HEK293 (cell line): ENCODE data around the gene LMLN.

ENCODE experiments used
- CTCF ChIA-PET: fragments of 350-600 bp; formaldehyde crosslinking; extraction: SDS; loops from one replicate; lab custom pipeline; 2021; ENCODE audit warnings: antibody characterized with exemption; lab: Yijun Ruan, JAX
- POLR2A ChIA-PET: fragments of 300-600 bp; formaldehyde crosslinking; extraction: SDS; loops from one replicate; lab custom pipeline; 2020; ENCODE audit warnings: antibody characterized with exemption, inconsistent platforms; lab: Yijun Ruan, JAX
- H3K27ac ChIP-seq: fragments of 200-500 bp; sonication (Bioruptor generic); 2 replicates; pipeline ENCODE4 v1.5.1; 2014; ENCODE audit warnings: low read depth, low read length, control low read depth, inconsistent platforms; ENCODE audit errors: extremely low read depth
- H3K36me3 ChIP-seq, 2 experiments: fragments of 200-500 bp in 1 of 2; sonication (Bioruptor generic) in 1 of 2; 1 replicate in 1 of 2; 2 replicates in 1 of 2; pipeline ENCODE4 v1.5.1; 2014 to 2017; ENCODE audit warnings: inconsistent platforms in 2 of 2, low read length in 2 of 2; ENCODE audit not compliant: control insufficient read depth in 2 of 2, insufficient read depth in 1 of 2
- H3K4me1 ChIP-seq: fragments of 200-500 bp; sonication (Bioruptor generic); 2 replicates; pipeline ENCODE4 v1.5.1; 2014; ENCODE audit warnings: mild to moderate bottlenecking, low read length, inconsistent platforms; ENCODE audit not compliant: control insufficient read depth, insufficient read depth
- H3K4me3 ChIP-seq: 2 replicates; pipeline ENCODE4 v1.5.1; 2011; ENCODE audit warnings: low read depth, mild to moderate bottlenecking, control low read depth, low read length, moderate library complexity
- H3K9me3 ChIP-seq: fragments of 200-500 bp; sonication (Bioruptor generic); 2 replicates; pipeline ENCODE4 v1.5.1; 2014; ENCODE audit warnings: low read depth, low read length, inconsistent platforms; ENCODE audit not compliant: control insufficient read depth, insufficient read depth
- EGR2 ChIP-seq: fragments of 450-650 bp; formaldehyde crosslinking; IDR thresholded peaks from 2 replicates; pipeline ENCODE4 v1.5.1; 2016; ENCODE audit warnings: low read depth, missing biosample characterization, missing genetic modification characterization
- IKZF3 ChIP-seq: fragments of 450-650 bp; IDR thresholded peaks from 2 replicates; pipeline ENCODE4 v1.5.0; 2018; ENCODE audit warnings: missing biosample characterization, mild to moderate bottlenecking, missing genetic modification characterization, moderate library complexity
- PRDM1 ChIP-seq: fragments of 450-650 bp; formaldehyde crosslinking; IDR thresholded peaks from 2 replicates; pipeline ENCODE4; 2016; ENCODE audit warnings: missing biosample characterization, missing genetic modification characterization
- SCRT2 ChIP-seq: fragments of 450-650 bp; formaldehyde crosslinking; IDR thresholded peaks from 2 replicates; pipeline ENCODE4 v1.5.1; 2016; ENCODE audit warnings: missing biosample characterization, missing genetic modification characterization
- SP7 ChIP-seq: fragments of 450-650 bp; formaldehyde crosslinking; IDR thresholded peaks from 2 replicates; pipeline ENCODE4 v1.5.1; 2016; ENCODE audit warnings: missing biosample characterization, missing genetic modification characterization
- TRIM28 ChIP-seq: IDR thresholded peaks from 2 replicates; pipeline ENCODE4 v1.6.1; 2011; ENCODE audit warnings: low read length, control low read depth, borderline replicate concordance
- YY2 ChIP-seq: fragments of 450-650 bp; formaldehyde crosslinking; IDR thresholded peaks from 2 replicates; pipeline ENCODE4 v1.5.1; 2016; ENCODE audit warnings: missing biosample characterization, missing genetic modification characterization
- ZBTB20 ChIP-seq: fragments of 450-650 bp; formaldehyde crosslinking; IDR thresholded peaks from 2 replicates; pipeline ENCODE4 v1.5.1; 2016; ENCODE audit warnings: missing biosample characterization, missing genetic modification characterization
- ZBTB8A ChIP-seq: fragments of 450-650 bp; formaldehyde crosslinking; IDR thresholded peaks from 2 replicates; pipeline ENCODE4 v1.5.1; 2016; ENCODE audit warnings: missing biosample characterization, missing genetic modification characterization
- ZFHX2 ChIP-seq: fragments of 450-650 bp; formaldehyde crosslinking; conservative IDR thresholded peaks from 2 replicates; pipeline ENCODE4 v1.5.1; 2016; ENCODE audit warnings: missing biosample characterization, missing genetic modification characterization
- ZFP69B ChIP-seq: fragments of 450-650 bp; formaldehyde crosslinking; IDR thresholded peaks from 2 replicates; pipeline ENCODE4 v1.5.1; 2016; ENCODE audit warnings: missing biosample characterization, missing genetic modification characterization
- ZNF16 ChIP-seq: fragments of 450-650 bp; formaldehyde crosslinking; IDR thresholded peaks from 2 replicates; pipeline ENCODE4 v1.5.1; 2016; ENCODE audit warnings: low read depth, missing biosample characterization, missing genetic modification characterization
- ZNF2 ChIP-seq: fragments of 450-650 bp; formaldehyde crosslinking; IDR thresholded peaks from 2 replicates; pipeline ENCODE4 v1.5.1; 2016; ENCODE audit warnings: missing biosample characterization, missing genetic modification characterization
- ZNF223 ChIP-seq: fragments of 450-650 bp; formaldehyde crosslinking; IDR thresholded peaks from 2 replicates; pipeline ENCODE4 v1.5.1; 2016; ENCODE audit warnings: missing biosample characterization, missing genetic modification characterization
- ZNF324 ChIP-seq: fragments of 450-650 bp; formaldehyde crosslinking; IDR thresholded peaks from 2 replicates; pipeline ENCODE4 v1.5.1; 2016; ENCODE audit warnings: missing biosample characterization, missing genetic modification characterization
- ZNF335 ChIP-seq: fragments of 450-650 bp; formaldehyde crosslinking; conservative IDR thresholded peaks from 2 replicates; pipeline ENCODE4 v1.5.1; 2016; ENCODE audit warnings: missing biosample characterization, missing genetic modification characterization
- ZNF404 ChIP-seq: fragments of 450-650 bp; formaldehyde crosslinking; IDR thresholded peaks from 2 replicates; pipeline ENCODE4 v1.5.1; 2017; ENCODE audit warnings: missing biosample characterization, missing genetic modification characterization
- ZNF610 ChIP-seq: fragments of 450-650 bp; formaldehyde crosslinking; IDR thresholded peaks from 2 replicates; pipeline ENCODE4 v1.5.1; 2016; ENCODE audit warnings: missing biosample characterization, missing genetic modification characterization, borderline replicate concordance
- ZNF629 ChIP-seq: fragments of 450-650 bp; formaldehyde crosslinking; IDR thresholded peaks from 2 replicates; pipeline ENCODE4 v1.5.1; 2017; ENCODE audit warnings: missing biosample characterization, missing genetic modification characterization
- ZNF677 ChIP-seq: fragments of 450-650 bp; IDR thresholded peaks from 2 replicates; pipeline ENCODE4 v1.5.0; 2018; ENCODE audit warnings: missing biosample characterization, mild to moderate bottlenecking, missing genetic modification characterization, moderate library complexity
- ZNF76 ChIP-seq: fragments of 450-650 bp; formaldehyde crosslinking; IDR thresholded peaks from 2 replicates; pipeline ENCODE4; 2016; ENCODE audit warnings: low read depth, missing biosample characterization, missing genetic modification characterization, borderline replicate concordance
- ZSCAN30 ChIP-seq: fragments of 450-650 bp; IDR thresholded peaks from 2 replicates; pipeline ENCODE4 v1.5.1; 2018; ENCODE audit warnings: missing biosample characterization, mild to moderate bottlenecking, missing genetic modification characterization, moderate library complexity
- ZXDB ChIP-seq: fragments of 450-650 bp; formaldehyde crosslinking; IDR thresholded peaks from 2 replicates; pipeline ENCODE4 v1.5.1; 2016; ENCODE audit warnings: missing biosample characterization, missing genetic modification characterization
- TF ChIP-seq, protein P1 (sequence below): fragments of 450-650 bp; formaldehyde crosslinking; IDR thresholded peaks from 2 replicates; pipeline ENCODE4 v1.5.1; 2016; ENCODE audit warnings: missing biosample characterization, missing genetic modification characterization
- TF ChIP-seq, protein P2 (sequence below): fragments of 450-650 bp; formaldehyde crosslinking; IDR thresholded peaks from 2 replicates; pipeline ENCODE4 v1.5.1; 2016; ENCODE audit warnings: missing biosample characterization, missing genetic modification characterization
- TF ChIP-seq, protein P3 (sequence below): fragments of 450-650 bp; formaldehyde crosslinking; IDR thresholded peaks from 2 replicates; pipeline ENCODE4 v1.5.1; 2017; ENCODE audit warnings: missing biosample characterization, missing genetic modification characterization
- TF ChIP-seq, protein P4 (sequence below): fragments of 450-650 bp; formaldehyde crosslinking; conservative IDR thresholded peaks from 2 replicates; pipeline ENCODE4 v1.5.1; 2016; ENCODE audit warnings: low read depth, missing biosample characterization, missing genetic modification characterization

LMLN gene

DNA sequence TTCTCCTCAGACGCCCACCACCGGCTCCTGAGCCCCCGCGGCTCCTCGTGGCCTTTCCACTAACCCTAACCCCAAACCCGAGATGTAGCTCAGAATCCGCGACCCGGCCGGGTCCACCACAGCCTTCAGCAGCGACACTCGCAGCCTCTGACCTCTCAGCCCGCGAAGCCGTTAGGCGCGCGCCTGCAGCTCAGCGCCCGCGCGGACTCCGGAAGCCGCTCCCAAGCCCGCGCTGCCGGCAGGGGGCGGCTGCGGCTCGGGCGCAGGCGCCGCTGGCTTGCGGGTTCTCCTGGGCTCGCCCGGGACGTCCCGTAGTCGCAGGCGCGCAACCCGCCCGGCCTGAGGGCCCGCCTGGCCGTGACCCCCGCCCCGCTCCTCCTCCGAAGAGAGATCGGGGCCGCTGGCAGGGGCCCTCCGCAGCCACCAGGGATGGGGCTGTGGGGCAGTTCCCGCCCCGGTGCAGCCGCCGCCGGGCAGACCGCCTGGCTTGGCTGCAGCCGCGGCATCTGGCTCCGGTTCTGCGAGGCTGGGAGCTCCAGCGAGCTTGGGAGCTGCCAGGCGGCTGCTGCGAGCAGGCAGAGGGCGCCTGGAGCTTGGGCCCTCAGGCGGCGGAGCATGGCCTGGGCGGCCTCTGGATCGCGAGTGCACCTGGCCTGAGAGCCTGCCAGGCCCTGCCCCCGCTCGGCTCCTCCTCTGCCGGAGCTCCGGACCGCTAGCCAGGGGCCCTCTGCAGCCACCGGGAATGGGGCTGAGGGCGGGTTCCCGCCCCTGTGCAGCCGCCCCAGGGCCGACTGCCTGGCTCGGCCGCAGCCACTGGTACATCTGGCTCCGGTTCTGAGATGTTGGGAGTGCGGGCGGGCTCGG, 120.7 kb downstream of the LMLN start:
- peak overlapping the region; percentile 90; the same call in 1 of the 2 replicates for H3K27ac ChIP-seq
- H3K4me1 ChIP-seq, result no peaks in the 10 kb centered on the region
- H3K4me3 ChIP-seq, result peak overlapping the region; percentile 60
- no peaks in the 10 kb centered on the region for H3K9me3 ChIP-seq
- no peaks in the 10 kb centered on the region for H3K36me3 ChIP-seq
- POLR2A ChIA-PET, result interaction anchor here (0.6 to 2.4 kb wide), 4 partner anchors 9 to 131 kb away, joined by 3 to 7 read pairs (median 3); partner anchors contain the start of gene RPL35A
- CTCF ChIA-PET, result interaction anchor here (0.6 to 2.3 kb wide), 13 partner anchors 9 to 175 kb away, joined by 3 to 17 read pairs (median 4); partner anchors contain the start of gene RPL35A
- TF ChIP-seq ZNF677 (tag by site-specific recombination), result no peak
- peak; percentile 54; the same call in 1 of the 2 replicates for TF ChIP-seq ZSCAN30
- TF ChIP-seq, protein P1, sequence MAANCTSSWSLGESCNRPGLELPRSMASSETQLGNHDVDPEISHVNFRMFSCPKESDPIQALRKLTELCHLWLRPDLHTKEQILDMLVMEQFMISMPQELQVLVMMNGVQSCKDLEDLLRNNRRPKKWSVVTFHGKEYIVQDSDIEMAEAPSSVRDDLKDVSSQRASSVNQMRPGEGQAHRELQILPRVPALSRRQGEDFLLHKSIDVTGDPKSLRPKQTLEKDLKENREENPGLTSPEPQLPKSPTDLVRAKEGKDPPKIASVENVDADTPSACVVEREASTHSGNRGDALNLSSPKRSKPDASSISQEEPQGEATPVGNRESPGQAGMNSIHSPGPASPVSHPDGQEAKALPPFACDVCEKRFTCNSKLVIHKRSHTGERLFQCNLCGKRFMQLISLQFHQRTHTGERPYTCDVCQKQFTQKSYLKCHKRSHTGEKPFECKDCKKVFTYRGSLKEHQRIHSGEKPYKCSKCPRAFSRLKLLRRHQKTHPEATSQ (tag by site-specific recombination), result no peak
- TF ChIP-seq ZNF223 (tag by site-specific recombination), result 0 out of 2 replicates have a peak, but pooled peaks have one; percentile 13
- TF ChIP-seq ZFP69B (tag by site-specific recombination), result peak; percentile 87; the same call in 1 of the 2 replicates
- 0 out of 2 replicates have a peak, but pooled peaks have one; percentile 53 for TF ChIP-seq ZNF610 (tag by site-specific recombination)
- no peak for TF ChIP-seq TRIM28
- TF ChIP-seq ZBTB8A (tag by site-specific recombination), result peak; percentile 99
- TF ChIP-seq ZNF335 (tag by site-specific recombination), result peak; percentile 65
- no peak for TF ChIP-seq ZNF404 (tag by site-specific recombination)
- TF ChIP-seq, protein P2, sequence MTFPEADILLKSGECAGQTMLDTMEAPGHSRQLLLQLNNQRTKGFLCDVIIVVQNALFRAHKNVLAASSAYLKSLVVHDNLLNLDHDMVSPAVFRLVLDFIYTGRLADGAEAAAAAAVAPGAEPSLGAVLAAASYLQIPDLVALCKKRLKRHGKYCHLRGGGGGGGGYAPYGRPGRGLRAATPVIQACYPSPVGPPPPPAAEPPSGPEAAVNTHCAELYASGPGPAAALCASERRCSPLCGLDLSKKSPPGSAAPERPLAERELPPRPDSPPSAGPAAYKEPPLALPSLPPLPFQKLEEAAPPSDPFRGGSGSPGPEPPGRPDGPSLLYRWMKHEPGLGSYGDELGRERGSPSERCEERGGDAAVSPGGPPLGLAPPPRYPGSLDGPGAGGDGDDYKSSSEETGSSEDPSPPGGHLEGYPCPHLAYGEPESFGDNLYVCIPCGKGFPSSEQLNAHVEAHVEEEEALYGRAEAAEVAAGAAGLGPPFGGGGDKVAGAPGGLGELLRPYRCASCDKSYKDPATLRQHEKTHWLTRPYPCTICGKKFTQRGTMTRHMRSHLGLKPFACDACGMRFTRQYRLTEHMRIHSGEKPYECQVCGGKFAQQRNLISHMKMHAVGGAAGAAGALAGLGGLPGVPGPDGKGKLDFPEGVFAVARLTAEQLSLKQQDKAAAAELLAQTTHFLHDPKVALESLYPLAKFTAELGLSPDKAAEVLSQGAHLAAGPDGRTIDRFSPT (tag by site-specific recombination), result no peak
- no peak for TF ChIP-seq YY2 (tag by site-specific recombination)
- TF ChIP-seq EGR2 (tag by site-specific recombination), result peak; percentile 37; the same call in 1 of the 2 replicates
- TF ChIP-seq ZNF2 (tag by site-specific recombination), result peak; percentile 44; the same call in 1 of the 2 replicates
- TF ChIP-seq, protein P3, sequence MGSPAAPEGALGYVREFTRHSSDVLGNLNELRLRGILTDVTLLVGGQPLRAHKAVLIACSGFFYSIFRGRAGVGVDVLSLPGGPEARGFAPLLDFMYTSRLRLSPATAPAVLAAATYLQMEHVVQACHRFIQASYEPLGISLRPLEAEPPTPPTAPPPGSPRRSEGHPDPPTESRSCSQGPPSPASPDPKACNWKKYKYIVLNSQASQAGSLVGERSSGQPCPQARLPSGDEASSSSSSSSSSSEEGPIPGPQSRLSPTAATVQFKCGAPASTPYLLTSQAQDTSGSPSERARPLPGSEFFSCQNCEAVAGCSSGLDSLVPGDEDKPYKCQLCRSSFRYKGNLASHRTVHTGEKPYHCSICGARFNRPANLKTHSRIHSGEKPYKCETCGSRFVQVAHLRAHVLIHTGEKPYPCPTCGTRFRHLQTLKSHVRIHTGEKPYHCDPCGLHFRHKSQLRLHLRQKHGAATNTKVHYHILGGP (tag by site-specific recombination), result no peak
- peak; percentile 39; the same call in 1 of the 2 replicates for TF ChIP-seq SP7 (tag by site-specific recombination)
- peak; percentile 44; the same call in 1 of the 2 replicates for TF ChIP-seq ZXDB (tag by site-specific recombination)
- TF ChIP-seq ZNF16 (tag by site-specific recombination), result no peak
- TF ChIP-seq ZBTB20 (tag by site-specific recombination), result peak; percentile 42
- 0 out of 2 replicates have a peak, but pooled peaks have one; percentile 27 for TF ChIP-seq ZNF324 (tag by site-specific recombination)
- no peak for TF ChIP-seq SCRT2 (tag by site-specific recombination)
- TF ChIP-seq PRDM1 (tag by site-specific recombination), result no peak
- TF ChIP-seq IKZF3 (tag by site-specific recombination), result peak; percentile 69
- TF ChIP-seq ZNF629 (tag by site-specific recombination), result 0 out of 2 replicates have a peak, but pooled peaks have one; percentile 47
- peak; percentile 61; the same call in 1 of the 2 replicates for TF ChIP-seq ZFHX2 (tag by site-specific recombination)
- TF ChIP-seq ZNF76, result peak; percentile 50; the same call in 1 of the 2 replicates
- TF ChIP-seq, protein P4, sequence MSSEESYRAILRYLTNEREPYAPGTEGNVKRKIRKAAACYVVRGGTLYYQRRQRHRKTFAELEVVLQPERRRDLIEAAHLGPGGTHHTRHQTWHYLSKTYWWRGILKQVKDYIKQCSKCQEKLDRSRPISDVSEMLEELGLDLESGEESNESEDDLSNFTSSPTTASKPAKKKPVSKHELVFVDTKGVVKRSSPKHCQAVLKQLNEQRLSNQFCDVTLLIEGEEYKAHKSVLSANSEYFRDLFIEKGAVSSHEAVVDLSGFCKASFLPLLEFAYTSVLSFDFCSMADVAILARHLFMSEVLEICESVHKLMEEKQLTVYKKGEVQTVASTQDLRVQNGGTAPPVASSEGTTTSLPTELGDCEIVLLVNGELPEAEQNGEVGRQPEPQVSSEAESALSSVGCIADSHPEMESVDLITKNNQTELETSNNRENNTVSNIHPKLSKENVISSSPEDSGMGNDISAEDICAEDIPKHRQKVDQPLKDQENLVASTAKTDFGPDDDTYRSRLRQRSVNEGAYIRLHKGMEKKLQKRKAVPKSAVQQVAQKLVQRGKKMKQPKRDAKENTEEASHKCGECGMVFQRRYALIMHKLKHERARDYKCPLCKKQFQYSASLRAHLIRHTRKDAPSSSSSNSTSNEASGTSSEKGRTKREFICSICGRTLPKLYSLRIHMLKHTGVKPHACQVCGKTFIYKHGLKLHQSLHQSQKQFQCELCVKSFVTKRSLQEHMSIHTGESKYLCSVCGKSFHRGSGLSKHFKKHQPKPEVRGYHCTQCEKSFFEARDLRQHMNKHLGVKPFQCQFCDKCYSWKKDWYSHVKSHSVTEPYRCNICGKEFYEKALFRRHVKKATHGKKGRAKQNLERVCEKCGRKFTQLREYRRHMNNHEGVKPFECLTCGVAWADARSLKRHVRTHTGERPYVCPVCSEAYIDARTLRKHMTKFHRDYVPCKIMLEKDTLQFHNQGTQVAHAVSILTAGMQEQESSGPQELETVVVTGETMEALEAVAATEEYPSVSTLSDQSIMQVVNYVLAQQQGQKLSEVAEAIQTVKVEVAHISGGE (tag by site-specific recombination), result 0 out of 2 replicates have a peak, but pooled peaks have one; percentile 8
